Pancreas (tissue), 10 donors: Measurements from ENCODE around the gene ALKBH5. TPM values are rescaled to one million over a fixed set of nuclear protein-coding genes. Genes with fewer than 3 reads are reported as not detected.

Experiments used
- ATAC-seq, 4 donors: fragments of 200-7000 bp; cut with Tn5 transposase; one replicate each; pipeline versions ENCODE4 v1.8.0 to v1.9.1; 2020; ENCODE audit warnings: mild to moderate bottlenecking in 4 of 4, moderate library complexity in 4 of 4
- DNase-seq, 6 donors: peaks; one replicate each; pipeline ENCODE4 v3.0.0-alpha.2; 2020
- FAIRE-seq: peaks from 2 replicates; lab custom pipeline; 2012; peaks lifted over from hg19 to GRCh38; lab: Jason Lieb, UNC
- H3K27ac ChIP-seq, 4 donors: fragments of 200-600 bp; sonication (generic); 1 replicate in 3 of 4; 2 replicates in 1 of 4; pipeline versions ENCODE4 v1.5.0 to v1.8.0; 2020
- H3K27me3 ChIP-seq, 4 donors: fragments of 200-600 bp; one replicate each; pipeline ENCODE4 v1.8.0; 2021
- H3K36me3 ChIP-seq, 3 donors: fragments of 200-600 bp; sonication (generic) in 1 of 3; one replicate each; pipeline versions ENCODE4 v1.5.0 to v1.8.0; 2020 to 2021
- H3K4me1 ChIP-seq, 3 donors: fragments of 200-600 bp; one replicate each; pipeline ENCODE4 v1.8.0; 2021
- H3K4me3 ChIP-seq, 4 donors: fragments of 200-600 bp; sonication (generic) in 2 of 4; one replicate each; pipeline versions ENCODE4 v1.5.0 to v1.8.0; 2020 to 2021
- H3K9me3 ChIP-seq, 4 donors: fragments of 200-600 bp; one replicate each; pipeline ENCODE4 v1.8.0; 2021
- CTCF ChIP-seq, 4 donors: fragments of 200-600 bp; sonication (generic) in 3 of 4; IDR thresholded peaks; one replicate each; pipeline versions ENCODE4 v1.5.0 to v1.8.0; 2021; ENCODE audit warnings: antibody characterized with exemption in 4 of 4
- whole genome bisulfite sequencing, 2 donors: extraction: QIAGEN DNeasy Blood & Tissue Kit; methylation state at CpG; one replicate each; pipeline ENCODE4 v1.1.7; 2013; 5-methylcytosine and 5-hydroxymethylcytosine counted together
- intact Hi-C, 3 donors: fragments of 100-400 bp; cut with DNase I; formaldehyde crosslinking; loops; one replicate each; pipeline versions ENCODE4 v1.11.1 to v1.14.2; 2022
- polyA plus RNA-seq, 2 donors: library from polyadenylated mRNA; stranded (reverse); fragments of 200-250 nt; gene quantifications; one replicate each; pipeline ENCODE4 v1.2.3, GENCODE V29; 2013
- total RNA-seq, 6 donors: library from RNA; stranded (reverse); fragmentation: NEBNext Ultra II Directional in 4 of 6; extraction: Animal tissue kit (Norgen Biotek cat#: 25700) in 4 of 6; gene quantifications; one replicate each; pipeline versions ENCODE4 v1.2.1 to v1.2.4, GENCODE V29; 2021 to 2023
- donor health status: healthy with polysubstance abuse.
- donor health status: DM: no; HTN: no; CAD: no; lungs with moderate emphysema.
- donor health status: DM: no; HTN: no; CAD: no.
- donor health status: control.
- donor health status: control.
- donor health status: Bipolar disorder and iron deficiency.
- donor health status: DM: yes; HTN: yes; CAD: no.
- donor health status: DM: no; HTN: no; CAD: no.
- donor health status: DM: no; HTN: no; CAD: no.
- donor health status: DM: yes; HTN: yes; CAD: no.

The ALKBH5 gene
- total and polyA plus RNA-seq, 8 donors, result 14.2 to 49.6 (median 40.2) TPM

GRCh38 chr17:18143044-18143936, 40.3 kb upstream of the ALKBH5 start:
- no peak for FAIRE-seq

GRCh38 chr17:18144261-18144660, 39.4 kb upstream of the ALKBH5 start:
- intact Hi-C loops, result no loop called here
- Histone ChIP-seq H3K27ac (no peak overlapping the region), H3K4me3 (no peak overlapping the region), H3K4me1 (no peaks in the 10 kb centered on the region), H3K27me3 (no peaks in the 10 kb centered on the region), H3K9me3 (no peaks in the 10 kb centered on the region), H3K36me3 (no peaks in the 10 kb centered on the region)
- FAIRE-seq, result no peak
- 75 to 78% methylated on average over 4 of the region's 4 CpGs for WGBS, 2 donors
- no peak for TF ChIP-seq CTCF (IDR thresholded peaks at IDR 0.05)
- no peak for DNase-seq
- no peak for ATAC-seq

More at GRCh38 chr17:18143044-18143936, 40.3 kb upstream of the ALKBH5 start:
- Histone ChIP-seq H3K9me3 (no peaks in the 10 kb centered on the region), H3K27me3 (no peaks in the 10 kb centered on the region), H3K27ac (no peak overlapping the region), H3K4me3 (no peak overlapping the region), H3K36me3 (no peaks in the 10 kb centered on the region), H3K4me1 (no peaks in the 10 kb centered on the region)
- no peak for TF ChIP-seq CTCF (IDR thresholded peaks at IDR 0.05)
- intact Hi-C loops, result no loop called here
- WGBS, 2 donors, result 58 to 69% methylated on average over 18 of the region's 18 CpGs
- ATAC-seq, result no peak
- no peak for DNase-seq

- no peak for FAIRE-seq
These were observed 38.8 kb upstream of the ALKBH5 start for GRCh38 chr17:18144855-18145254.

GRCh38 chr17:18145811-18146210, 37.8 kb upstream of the ALKBH5 start:
- H3K9me3 ChIP-seq, result no peaks in the 10 kb centered on the region
- 74 to 75% methylated on average over 13 of the region's 13 CpGs for WGBS, 2 donors
- intact Hi-C loops, result no loop called here
- no peaks in the 10 kb centered on the region for H3K27me3 ChIP-seq
- DNase-seq, result no peak
- TF ChIP-seq CTCF (IDR thresholded peaks at IDR 0.05), result no peak
- no peak for ATAC-seq
- FAIRE-seq, result no peak
- H3K27ac ChIP-seq, result no peak overlapping the region
- no peaks in the 10 kb centered on the region for H3K4me1 ChIP-seq
- H3K36me3 ChIP-seq, result no peaks in the 10 kb centered on the region
- no peak overlapping the region for H3K4me3 ChIP-seq

More at GRCh38 chr17:18144855-18145254, 38.8 kb upstream of the ALKBH5 start:
- DNase-seq (no peak), ATAC-seq (no peak)
- no peak overlapping the region for H3K4me3 ChIP-seq
- H3K27ac ChIP-seq, result no peak overlapping the region
- no peak for TF ChIP-seq CTCF (IDR thresholded peaks at IDR 0.05)
- H3K4me1 ChIP-seq, result no peaks in the 10 kb centered on the region
- no peaks in the 10 kb centered on the region for H3K36me3 ChIP-seq
- WGBS, 2 donors, result 90 to 98% methylated on average over 1 of the region's 1 CpG
- no peaks in the 10 kb centered on the region for H3K9me3 ChIP-seq
- no peaks in the 10 kb centered on the region for H3K27me3 ChIP-seq
- intact Hi-C loops, result no loop called here

GRCh38 chr17:18146259-18146658, 37.4 kb upstream of the ALKBH5 start:
- no peaks in the 10 kb centered on the region for H3K9me3 ChIP-seq
- TF ChIP-seq CTCF (IDR thresholded peaks at IDR 0.05), result no peak
- DNase-seq (no peak), FAIRE-seq (no peak), ATAC-seq (no peak)
- H3K27me3 ChIP-seq, result no peaks in the 10 kb centered on the region
- intact Hi-C loops, result no loop called here
- H3K36me3 ChIP-seq, result no peaks in the 10 kb centered on the region
- no peaks in the 10 kb centered on the region for H3K4me1 ChIP-seq
- 86% methylated on average over 2 of the region's 2 CpGs for WGBS, 2 donors
- no peak overlapping the region for H3K27ac ChIP-seq
- H3K4me3 ChIP-seq, result no peak overlapping the region
